ENCODE measurements around the gene IVNS1ABP.

IVNS1ABP gene

GRCh38 chr1:185337246-185337645 is 20.2 kb upstream of the IVNS1ABP start:
- Histone ChIP-seq H3K4me2 (ENCODE audit: low read length) (no peak overlapping the region), H3K27ac (ENCODE audit: low read depth, low read length) (no peak overlapping the region), H3K79me2 (ENCODE audit: control insufficient read depth, low read length) (no peaks in the 10 kb centered on the region), H3K4me1 (ENCODE audit: control insufficient read depth, low read length) (peaks cover 18% of the 10 kb centered on the region), H3K9me2 (replicated peaks; ENCODE audit: control insufficient read depth, low read length) (no peaks in the 10 kb centered on the region), H3K9me3 (ENCODE audit: control insufficient read depth, insufficient read depth, low read length) (no peaks in the 10 kb centered on the region), H3F3A (ENCODE audit: control insufficient read depth, insufficient read depth) (peaks cover 3% of the 10 kb centered on the region; the same call in 1 of the 2 replicates), H3K4me3 (ENCODE audit: low read length) (no peak overlapping the region), H4K20me1 (ENCODE audit: control insufficient read depth, insufficient read depth, low read depth, low read length) (no peaks in the 10 kb centered on the region), H3K36me3 (ENCODE audit: control insufficient read depth, low read length) (no peaks in the 10 kb centered on the region), H3K27me3 (ENCODE audit: control insufficient read depth, low read length) (peaks cover 6% of the 10 kb centered on the region; the same call in 1 of the 2 replicates)
- TF ChIP-seq, protein P1, sequence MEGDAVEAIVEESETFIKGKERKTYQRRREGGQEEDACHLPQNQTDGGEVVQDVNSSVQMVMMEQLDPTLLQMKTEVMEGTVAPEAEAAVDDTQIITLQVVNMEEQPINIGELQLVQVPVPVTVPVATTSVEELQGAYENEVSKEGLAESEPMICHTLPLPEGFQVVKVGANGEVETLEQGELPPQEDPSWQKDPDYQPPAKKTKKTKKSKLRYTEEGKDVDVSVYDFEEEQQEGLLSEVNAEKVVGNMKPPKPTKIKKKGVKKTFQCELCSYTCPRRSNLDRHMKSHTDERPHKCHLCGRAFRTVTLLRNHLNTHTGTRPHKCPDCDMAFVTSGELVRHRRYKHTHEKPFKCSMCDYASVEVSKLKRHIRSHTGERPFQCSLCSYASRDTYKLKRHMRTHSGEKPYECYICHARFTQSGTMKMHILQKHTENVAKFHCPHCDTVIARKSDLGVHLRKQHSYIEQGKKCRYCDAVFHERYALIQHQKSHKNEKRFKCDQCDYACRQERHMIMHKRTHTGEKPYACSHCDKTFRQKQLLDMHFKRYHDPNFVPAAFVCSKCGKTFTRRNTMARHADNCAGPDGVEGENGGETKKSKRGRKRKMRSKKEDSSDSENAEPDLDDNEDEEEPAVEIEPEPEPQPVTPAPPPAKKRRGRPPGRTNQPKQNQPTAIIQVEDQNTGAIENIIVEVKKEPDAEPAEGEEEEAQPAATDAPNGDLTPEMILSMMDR (IDR thresholded peaks at IDR 0.05; ENCODE audit: low read depth, low read length, poor library complexity, severe bottlenecking): no peak
- TF ChIP-seq EZH2phosphoT487 (IDR thresholded peaks at IDR 0.05; ENCODE audit: borderline replicate concordance, low read length): no peak

- TF ChIP-seq, protein P1 (IDR thresholded peaks at IDR 0.05; ENCODE audit: low read depth, low read length, poor library complexity, severe bottlenecking): no peak
- TF ChIP-seq EZH2phosphoT487 (IDR thresholded peaks at IDR 0.05; ENCODE audit: borderline replicate concordance, low read length): no peak
- Histone ChIP-seq H4K20me1 (ENCODE audit: control insufficient read depth, insufficient read depth, low read depth, low read length) (no peaks in the 10 kb centered on the region), H3K27me3 (ENCODE audit: control insufficient read depth, low read length) (peaks cover 6% of the 10 kb centered on the region; the same call in 1 of the 2 replicates), H3K9me3 (ENCODE audit: control insufficient read depth, insufficient read depth, low read length) (no peaks in the 10 kb centered on the region), H3K4me1 (ENCODE audit: control insufficient read depth, low read length) (peaks cover 8% of the 10 kb centered on the region), H3K4me3 (ENCODE audit: low read length) (no peak overlapping the region), H3K79me2 (ENCODE audit: control insufficient read depth, low read length) (no peaks in the 10 kb centered on the region), H3K27ac (ENCODE audit: low read depth, low read length) (no peak overlapping the region), H3K36me3 (ENCODE audit: control insufficient read depth, low read length) (no peaks in the 10 kb centered on the region), H3F3A (ENCODE audit: control insufficient read depth, insufficient read depth) (peaks cover 3% of the 10 kb centered on the region; the same call in 1 of the 2 replicates), H3K9me2 (replicated peaks; ENCODE audit: control insufficient read depth, low read length) (no peaks in the 10 kb centered on the region), H3K4me2 (ENCODE audit: low read length) (no peak overlapping the region)
Observed at GRCh38 chr1:185334182-185334581, 17.1 kb upstream of the IVNS1ABP start.

DNA sequence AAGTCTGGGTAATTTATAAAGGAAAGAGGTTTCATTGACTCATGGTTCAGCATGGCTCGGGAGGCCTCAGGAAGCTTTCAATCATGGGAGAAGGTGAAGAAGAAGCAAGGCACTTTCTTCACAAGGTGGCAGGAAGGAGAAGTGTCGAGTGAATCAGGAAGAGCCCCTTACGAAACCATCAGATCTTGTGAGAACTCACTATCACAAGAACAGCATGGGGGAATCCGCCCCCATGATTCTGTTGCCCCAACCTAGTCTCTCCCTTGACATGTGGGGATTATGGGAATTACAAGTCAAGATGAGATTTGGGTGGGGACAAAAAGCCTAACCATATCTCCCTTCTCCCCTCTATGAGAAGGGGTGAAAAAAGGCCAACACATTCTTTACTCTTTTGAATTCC is 11.2 kb upstream of the IVNS1ABP start:
- H4K20me1 ChIP-seq (ENCODE audit: control insufficient read depth, insufficient read depth, low read depth, low read length): no peaks in the 10 kb centered on the region
- no peaks in the 10 kb centered on the region for H3K9me2 ChIP-seq (replicated peaks; ENCODE audit: control insufficient read depth, low read length)
- H3K36me3 ChIP-seq (ENCODE audit: control insufficient read depth, low read length): no peaks in the 10 kb centered on the region
- H3K4me1 ChIP-seq (ENCODE audit: control insufficient read depth, low read length): no peaks in the 10 kb centered on the region
- no peaks in the 10 kb centered on the region for H3K79me2 ChIP-seq (ENCODE audit: control insufficient read depth, low read length)
- TF ChIP-seq, protein P1 (IDR thresholded peaks at IDR 0.05; ENCODE audit: low read depth, low read length, poor library complexity, severe bottlenecking): no peak
- no peak for TF ChIP-seq EZH2phosphoT487 (IDR thresholded peaks at IDR 0.05; ENCODE audit: borderline replicate concordance, low read length)
- no peaks in the 10 kb centered on the region for H3K9me3 ChIP-seq (ENCODE audit: control insufficient read depth, insufficient read depth, low read length)
- no peak overlapping the region for H3K4me3 ChIP-seq (ENCODE audit: low read length)
- H3K4me2 ChIP-seq (ENCODE audit: low read length): no peak overlapping the region
- no peak overlapping the region for H3K27ac ChIP-seq (ENCODE audit: low read depth, low read length)
- H3K27me3 ChIP-seq (ENCODE audit: control insufficient read depth, low read length): peaks cover 6% of the 10 kb centered on the region; the same call in 1 of the 2 replicates
- H3F3A ChIP-seq (ENCODE audit: control insufficient read depth, insufficient read depth): no peaks in the 10 kb centered on the region
